T-helper 2 cell treated with Interferon-gamma antibody and Interleukin-4, amounts not matched to agents 100 ng/mL and 5 ng/mL, for 36 hours (primary cell): ENCODE results near the gene ERCC2. TPM values are rescaled to one million over a fixed set of nuclear protein-coding genes. Genes with fewer than 3 reads are reported as not detected.

Source experiments
- intact Hi-C: fragments of 100-400 bp; cut with micrococcal nuclease; formaldehyde crosslinking; loops from one replicate; pipeline ENCODE4 v1.15.1; 2023
- total RNA-seq: library from RNA; stranded (reverse); gene quantifications from 2 replicates; pipeline ENCODE4 v1.2.3, GENCODE V29; 2022

Gene ERCC2
- total RNA-seq, 1 donor from 2014 or later, result 24.0 TPM

- intact Hi-C loops, result no loop called here
Measured at GRCh38 chr19:45306518-45307027, 63.8 kb downstream of the ERCC2 start.

DNA sequence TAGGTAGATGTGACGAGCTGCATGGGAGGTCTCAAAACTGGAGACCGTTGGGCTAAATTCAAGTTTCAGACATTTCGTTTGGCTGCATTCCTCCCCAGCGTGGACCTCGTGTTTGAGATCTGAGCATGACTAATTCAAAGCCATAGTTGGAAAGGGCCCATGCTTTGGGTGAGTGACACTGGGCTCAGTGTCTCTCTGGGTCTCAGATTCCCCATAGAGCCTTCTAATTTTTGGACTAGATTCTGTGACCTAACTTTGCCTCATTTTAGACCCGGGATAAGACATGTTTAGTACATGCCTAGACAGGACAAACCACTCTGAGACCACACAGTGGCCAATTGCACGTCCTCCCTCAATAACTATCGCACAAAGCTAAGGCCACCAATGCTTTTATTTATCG, 64.3 kb downstream of the ERCC2 start:
- intact Hi-C loops, result no loop called here

DNA sequence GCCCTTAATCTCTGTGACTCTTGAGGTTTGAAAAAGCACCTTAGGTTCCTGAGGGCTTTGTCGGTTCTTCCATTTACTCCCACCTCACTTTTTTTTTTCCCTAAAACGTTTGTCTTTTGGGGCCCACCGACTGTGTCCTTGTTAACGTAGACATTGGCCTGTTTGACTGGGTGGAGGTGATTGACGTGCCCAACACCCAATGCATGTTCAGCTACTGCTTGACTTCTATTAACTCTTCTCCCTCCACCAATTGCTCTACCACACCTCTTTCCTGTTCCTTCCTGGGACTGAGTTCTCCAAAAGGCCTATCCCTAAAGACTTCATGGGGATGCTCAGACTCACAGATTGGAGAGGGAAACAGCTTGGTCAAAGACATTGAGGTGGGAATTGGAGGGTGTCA, 65.0 kb downstream of the ERCC2 start:
- intact Hi-C loops, result no loop called here

- intact Hi-C loops, result no loop called here
Measured at GRCh38 chr19:45305007-45305406, 65.4 kb downstream of the ERCC2 start.

GRCh38 chr19:45304141-45304926, 66.0 kb downstream of the ERCC2 start:
- intact Hi-C loops, result no loop called here

DNA sequence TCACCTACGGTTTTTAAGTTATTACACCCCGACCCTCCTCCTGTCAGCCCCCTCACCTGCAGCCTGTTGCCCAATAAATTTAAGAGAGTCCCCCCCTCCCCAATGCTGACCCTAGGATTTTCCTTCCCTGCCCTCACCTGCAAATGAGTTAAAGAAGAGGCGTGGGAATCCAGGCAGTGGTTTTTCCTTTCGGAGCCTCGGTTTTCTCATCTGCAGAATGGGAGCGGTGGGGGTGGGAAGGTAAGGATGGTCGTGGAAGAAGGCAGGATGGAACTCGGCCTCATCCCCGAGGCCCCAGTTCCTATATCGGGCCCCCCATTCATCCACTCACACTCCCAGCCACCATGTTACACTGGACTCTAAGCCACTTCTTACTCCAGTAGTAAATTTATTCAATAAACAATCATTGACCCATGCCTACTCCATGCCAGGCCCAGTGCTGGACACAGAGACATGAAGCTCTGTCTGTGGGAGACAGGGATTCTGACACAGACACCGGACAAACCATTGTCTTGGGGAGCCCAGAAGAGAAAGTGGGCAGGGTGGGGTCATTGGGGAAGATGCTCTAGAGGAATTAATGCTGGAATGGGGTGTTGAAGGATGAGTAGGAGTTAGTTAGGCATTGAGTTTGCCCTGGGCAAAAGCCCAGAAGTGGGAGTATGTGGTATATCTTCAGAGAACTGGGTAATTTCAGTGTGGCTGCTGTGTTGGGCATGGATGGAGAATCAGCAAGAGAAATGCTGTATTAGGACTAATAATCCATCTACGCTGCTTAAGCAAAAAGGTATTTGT, 66.9 kb downstream of the ERCC2 start:
- intact Hi-C loops, result no loop called here

- intact Hi-C loops, result no loop called here
Measured at GRCh38 chr19:45302416-45302815, 68.0 kb downstream of the ERCC2 start.

Other genes starting within 250 kb of the ERCC2 start
- 0.18 and 0.36 TPM in 2 replicates for gene NKPD1, start 209.6 kb downstream of the ERCC2 start, total RNA-seq
- gene TRAPPC6A, start 192.3 kb downstream of the ERCC2 start, total RNA-seq, result 58.4 and 60.2 TPM in 2 replicates
- 11.5 and 12.6 TPM in 2 replicates for gene BLOC1S3, start 191.8 kb downstream of the ERCC2 start, total RNA-seq
- not detected in 2 replicates for gene EXOC3L2, start 125.2 kb downstream of the ERCC2 start, total RNA-seq
- gene MARK4, start 119.3 kb downstream of the ERCC2 start, total RNA-seq, result 20.0 and 20.4 TPM in 2 replicates
- not detected in 2 replicates for gene CKM, start 47.7 kb downstream of the ERCC2 start, total RNA-seq
- gene KLC3, start 29.8 kb downstream of the ERCC2 start, total RNA-seq, result not detected in 2 replicates
- gene PPP1R13L, start 34.5 kb upstream of the ERCC2 start, total RNA-seq, result 10.9 and 12.9 TPM in 2 replicates
- 9.1 and 9.7 TPM in 2 replicates for gene POLR1G, start 36.1 kb upstream of the ERCC2 start, total RNA-seq
- 88.8 and 88.9 TPM in 2 replicates for gene ERCC1, start 53.3 kb upstream of the ERCC2 start, total RNA-seq
- 1.9 and 2.1 TPM in 2 replicates for gene FOSB, start 97.4 kb upstream of the ERCC2 start, total RNA-seq
- gene RTN2, start 126.5 kb upstream of the ERCC2 start, total RNA-seq, result 2.0 and 3.7 TPM in 2 replicates
- gene PPM1N, start 127.9 kb upstream of the ERCC2 start, total RNA-seq, result 1.3 and 1.5 TPM in 2 replicates
- 185 and 186 TPM in 2 replicates for gene VASP, start 136.9 kb upstream of the ERCC2 start, total RNA-seq
- gene OPA3, start 214.2 kb upstream of the ERCC2 start, total RNA-seq, result 14.4 and 15.7 TPM in 2 replicates
- not detected in 2 replicates for gene GPR4, start 231.6 kb upstream of the ERCC2 start, total RNA-seq